ENCODE results near the gene CPED1.
"Not testable (repeated sequence)": the region's sequence is repeated elsewhere in the genome, so short reads cannot be mapped to it uniquely, and the experiment has no call there.

Gene CPED1

DNA sequence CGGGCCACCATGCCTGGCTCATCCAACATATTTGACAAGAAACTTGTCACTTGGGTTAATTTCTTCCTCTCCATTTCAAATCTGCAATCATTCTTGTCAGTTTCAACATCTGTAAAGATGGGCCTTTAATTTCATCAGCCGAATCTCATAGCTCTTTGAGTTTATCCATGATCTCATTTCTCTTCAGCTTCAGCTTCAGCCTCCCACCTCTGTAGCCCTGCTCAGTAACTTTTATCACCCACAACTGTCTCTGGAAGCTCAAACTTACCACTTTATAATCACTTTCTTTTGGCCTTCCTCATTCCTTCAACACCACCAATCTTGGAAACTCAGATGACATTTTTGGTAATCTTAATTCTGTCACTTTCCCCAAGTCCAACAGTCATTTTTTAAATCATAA is 83.2 kb downstream of the CPED1 start:
- Histone ChIP-seq H2AFZ (ENCODE audit: low read length) (no peak overlapping the region), H3K27me3 (replicated peaks; ENCODE audit: insufficient read depth, low read length) (no peaks in the 10 kb centered on the region), H3F3A (ENCODE audit: insufficient read depth, low read length) (no peaks in the 10 kb centered on the region), H3K36me3 (replicated peaks; ENCODE audit: insufficient read depth, low read length) (no peaks in the 10 kb centered on the region), H3K4me1 (ENCODE audit: low read length) (no peaks in the 10 kb centered on the region), H3K4me3 (ENCODE audit: low read length) (no peak overlapping the region), H3K79me2 (ENCODE audit: low read length) (no peaks in the 10 kb centered on the region), H4K20me1 (ENCODE audit: insufficient read depth, low read length) (no peaks in the 10 kb centered on the region), H3K9me2 (replicated peaks; ENCODE audit: insufficient read depth, low read length) (no peaks in the 10 kb centered on the region), H3K9me3 (replicated peaks; ENCODE audit: insufficient read depth, low read length) (no peaks in the 10 kb centered on the region), H3K9ac (ENCODE audit: low read length) (no peak overlapping the region), H3K27ac (ENCODE audit: low read length) (no peak overlapping the region), H3K4me2 (ENCODE audit: low read depth, low read length) (no peak overlapping the region)
- no peak for DNase-seq
- TF ChIP-seq EZH2phosphoT487 (IDR thresholded peaks at IDR 0.05; ENCODE audit: low read length) (no peak), EZH2 (optimal IDR thresholded peaks at IDR 0.05; ENCODE audit: low read depth, low read length) (no peak)
- TF ChIP-seq, protein P1, sequence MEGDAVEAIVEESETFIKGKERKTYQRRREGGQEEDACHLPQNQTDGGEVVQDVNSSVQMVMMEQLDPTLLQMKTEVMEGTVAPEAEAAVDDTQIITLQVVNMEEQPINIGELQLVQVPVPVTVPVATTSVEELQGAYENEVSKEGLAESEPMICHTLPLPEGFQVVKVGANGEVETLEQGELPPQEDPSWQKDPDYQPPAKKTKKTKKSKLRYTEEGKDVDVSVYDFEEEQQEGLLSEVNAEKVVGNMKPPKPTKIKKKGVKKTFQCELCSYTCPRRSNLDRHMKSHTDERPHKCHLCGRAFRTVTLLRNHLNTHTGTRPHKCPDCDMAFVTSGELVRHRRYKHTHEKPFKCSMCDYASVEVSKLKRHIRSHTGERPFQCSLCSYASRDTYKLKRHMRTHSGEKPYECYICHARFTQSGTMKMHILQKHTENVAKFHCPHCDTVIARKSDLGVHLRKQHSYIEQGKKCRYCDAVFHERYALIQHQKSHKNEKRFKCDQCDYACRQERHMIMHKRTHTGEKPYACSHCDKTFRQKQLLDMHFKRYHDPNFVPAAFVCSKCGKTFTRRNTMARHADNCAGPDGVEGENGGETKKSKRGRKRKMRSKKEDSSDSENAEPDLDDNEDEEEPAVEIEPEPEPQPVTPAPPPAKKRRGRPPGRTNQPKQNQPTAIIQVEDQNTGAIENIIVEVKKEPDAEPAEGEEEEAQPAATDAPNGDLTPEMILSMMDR (IDR thresholded peaks at IDR 0.05; ENCODE audit: low read length): no peak

DNA sequence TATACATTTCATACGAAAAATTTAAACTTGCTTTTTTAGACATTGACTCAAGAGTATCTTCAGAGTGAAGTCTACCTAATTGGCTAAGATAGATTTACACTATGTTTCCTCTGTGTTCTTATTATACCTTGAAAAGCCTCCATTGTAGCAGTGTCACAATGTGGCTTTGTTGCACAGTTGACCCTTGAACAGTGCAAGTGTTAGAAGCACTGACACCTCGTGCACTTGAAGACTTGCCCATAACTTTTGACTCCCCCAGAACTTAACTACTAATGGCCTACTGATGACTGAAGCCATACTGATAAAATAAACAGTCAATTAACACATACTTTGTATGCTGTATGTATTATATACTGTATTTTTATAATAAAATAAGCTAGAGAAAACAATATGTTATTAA is 84.3 kb downstream of the CPED1 start:
- Histone ChIP-seq H3F3A (ENCODE audit: insufficient read depth, low read length) (no peaks in the 10 kb centered on the region), H3K9me3 (replicated peaks; ENCODE audit: insufficient read depth, low read length) (no peaks in the 10 kb centered on the region), H3K27ac (ENCODE audit: low read length) (no peak overlapping the region), H4K20me1 (ENCODE audit: insufficient read depth, low read length) (no peaks in the 10 kb centered on the region), H3K9ac (ENCODE audit: low read length) (no peak overlapping the region), H3K4me2 (ENCODE audit: low read depth, low read length) (no peak overlapping the region), H3K36me3 (replicated peaks; ENCODE audit: insufficient read depth, low read length) (no peaks in the 10 kb centered on the region), H3K9me2 (replicated peaks; ENCODE audit: insufficient read depth, low read length) (no peaks in the 10 kb centered on the region), H3K4me1 (ENCODE audit: low read length) (no peaks in the 10 kb centered on the region), H3K79me2 (ENCODE audit: low read length) (no peaks in the 10 kb centered on the region), H2AFZ (ENCODE audit: low read length) (no peak overlapping the region), H3K27me3 (replicated peaks; ENCODE audit: insufficient read depth, low read length) (no peaks in the 10 kb centered on the region), H3K4me3 (ENCODE audit: low read length) (no peak overlapping the region)
- no peak for DNase-seq
- TF ChIP-seq EZH2phosphoT487 (IDR thresholded peaks at IDR 0.05; ENCODE audit: low read length) (no peak), EZH2 (optimal IDR thresholded peaks at IDR 0.05; ENCODE audit: low read depth, low read length) (no peak)
- TF ChIP-seq, protein P1 (IDR thresholded peaks at IDR 0.05; ENCODE audit: low read length): no peak

- H3K4me2 ChIP-seq (ENCODE audit: low read depth, low read length): no peak overlapping the region
- H4K20me1 ChIP-seq (ENCODE audit: insufficient read depth, low read length): no peaks in the 10 kb centered on the region
- H3K27me3 ChIP-seq (replicated peaks; ENCODE audit: insufficient read depth, low read length): no peaks in the 10 kb centered on the region
- no peaks in the 10 kb centered on the region for H3K79me2 ChIP-seq (ENCODE audit: low read length)
- H3K9me3 ChIP-seq (replicated peaks; ENCODE audit: insufficient read depth, low read length): no peaks in the 10 kb centered on the region
- H3K36me3 ChIP-seq (replicated peaks; ENCODE audit: insufficient read depth, low read length): no peaks in the 10 kb centered on the region
- H3K27ac ChIP-seq (ENCODE audit: low read length): no peak overlapping the region
- no peaks in the 10 kb centered on the region for H3F3A ChIP-seq (ENCODE audit: insufficient read depth, low read length)
- no peaks in the 10 kb centered on the region for H3K9me2 ChIP-seq (replicated peaks; ENCODE audit: insufficient read depth, low read length)
- H3K9ac ChIP-seq (ENCODE audit: low read length): no peak overlapping the region
- H3K4me3 ChIP-seq (ENCODE audit: low read length): no peak overlapping the region
- no peak overlapping the region for H2AFZ ChIP-seq (ENCODE audit: low read length)
- TF ChIP-seq EZH2 (optimal IDR thresholded peaks at IDR 0.05; ENCODE audit: low read depth, low read length) (no peak), EZH2phosphoT487 (IDR thresholded peaks at IDR 0.05; ENCODE audit: low read length) (no peak)
- TF ChIP-seq, protein P1 (IDR thresholded peaks at IDR 0.05; ENCODE audit: low read length): no peak
- DNase-seq: no peak
- H3K4me1 ChIP-seq (ENCODE audit: low read length): no peaks in the 10 kb centered on the region
Measured at GRCh38 chr7:121073463-121074099, 85.1 kb downstream of the CPED1 start.

DNA sequence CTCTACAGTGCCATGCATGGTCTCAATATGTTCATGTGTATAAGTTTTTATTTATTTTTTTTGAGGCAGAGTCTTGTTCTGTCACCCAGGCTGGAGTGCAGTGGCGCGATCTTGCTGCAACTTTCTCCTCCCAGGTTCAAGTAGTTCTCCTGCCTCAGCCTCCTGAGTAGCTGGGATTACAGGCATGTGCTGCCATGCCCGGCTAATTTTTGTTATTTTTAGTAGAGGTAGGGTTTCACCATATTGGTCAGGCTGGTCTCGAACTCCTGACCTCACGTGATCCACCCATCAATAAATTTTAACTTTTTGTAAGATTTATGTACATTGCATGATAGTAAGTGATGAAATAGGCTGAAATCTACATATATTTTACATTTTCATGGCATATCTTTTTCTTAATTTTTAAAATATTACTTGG is 86.9 kb downstream of the CPED1 start:
- not testable (repeated sequence) for H2AFZ ChIP-seq (ENCODE audit: low read length); H3K36me3 ChIP-seq (replicated peaks; ENCODE audit: insufficient read depth, low read length); H3K27ac ChIP-seq (ENCODE audit: low read length); H3K9me2 ChIP-seq (replicated peaks; ENCODE audit: insufficient read depth, low read length); H3K79me2 ChIP-seq (ENCODE audit: low read length); H3K27me3 ChIP-seq (replicated peaks; ENCODE audit: insufficient read depth, low read length); H3K9ac ChIP-seq (ENCODE audit: low read length); DNase-seq; H3K4me1 ChIP-seq (ENCODE audit: low read length); H4K20me1 ChIP-seq (ENCODE audit: insufficient read depth, low read length); H3K4me2 ChIP-seq (ENCODE audit: low read depth, low read length); H3K4me3 ChIP-seq (ENCODE audit: low read length); H3F3A ChIP-seq (ENCODE audit: insufficient read depth, low read length); H3K9me3 ChIP-seq (replicated peaks; ENCODE audit: insufficient read depth, low read length)
